ENCODE data around the gene ADSS1.
A peak's percentile ranks its signal among the peaks of the same experiment; 100 is the strongest.

The ADSS1 gene

DNA sequence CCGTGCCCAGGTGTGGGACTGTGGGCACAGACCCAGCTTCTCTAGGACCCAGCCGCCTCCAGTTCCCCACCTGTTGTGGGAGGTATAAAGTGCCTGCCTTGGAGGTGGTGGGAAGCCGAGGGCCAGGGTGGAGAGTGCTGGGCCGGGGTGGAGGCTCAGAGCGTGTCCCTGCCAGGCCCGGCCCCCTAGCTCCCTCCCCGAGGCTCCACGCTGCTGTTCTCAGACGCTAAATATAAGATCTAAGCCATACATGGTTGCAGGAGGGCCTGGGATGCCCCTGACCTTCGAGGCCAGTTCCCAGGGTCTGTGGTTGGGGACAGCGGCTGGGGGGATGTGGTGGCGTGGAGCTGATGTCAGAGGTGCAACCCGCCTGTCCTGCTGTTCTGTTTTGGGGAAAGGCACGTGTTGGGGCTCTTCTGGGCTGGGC lies 23.8 kb upstream of the ADSS1 start:
- DNase-seq = no peak

GRCh38 chr14:104700747-104701217 lies 23.2 kb upstream of the ADSS1 start:
- peak; percentile 94 for DNase-seq

DNA sequence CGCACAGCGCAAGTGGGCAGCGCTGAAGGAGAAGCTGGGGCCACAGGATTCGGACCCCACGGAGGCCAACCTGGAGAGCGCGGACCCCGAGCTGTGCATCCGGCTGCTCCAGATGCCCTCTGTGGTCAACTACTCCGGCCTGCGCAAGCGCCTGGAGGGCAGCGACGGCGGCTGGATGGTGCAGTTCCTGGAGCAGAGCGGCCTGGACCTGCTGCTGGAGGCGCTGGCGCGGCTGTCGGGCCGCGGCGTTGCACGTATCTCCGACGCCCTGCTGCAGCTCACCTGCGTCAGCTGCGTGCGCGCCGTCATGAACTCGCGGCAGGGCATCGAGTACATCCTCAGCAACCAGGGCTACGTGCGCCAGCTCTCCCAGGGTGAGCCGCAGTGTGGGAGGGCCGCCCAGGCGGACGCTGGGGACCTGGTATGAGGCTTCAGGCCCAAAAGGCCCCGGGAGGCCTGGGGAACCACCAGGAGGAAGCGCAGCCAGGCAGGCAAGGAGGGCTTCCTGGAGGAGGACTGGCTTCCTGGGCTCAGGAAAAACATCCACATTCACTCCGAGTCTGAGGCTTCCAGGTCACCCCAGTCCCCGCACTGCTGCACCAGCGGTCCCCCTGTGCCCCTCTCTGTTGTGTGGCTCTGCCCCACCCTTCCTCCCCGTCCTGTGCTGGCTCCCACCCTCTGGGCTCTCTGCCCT lies 22.5 kb upstream of the ADSS1 start:
- DNase-seq = no peak

GRCh38 chr14:104702106-104702505 lies 21.9 kb upstream of the ADSS1 start:
- no peak for DNase-seq

DNA sequence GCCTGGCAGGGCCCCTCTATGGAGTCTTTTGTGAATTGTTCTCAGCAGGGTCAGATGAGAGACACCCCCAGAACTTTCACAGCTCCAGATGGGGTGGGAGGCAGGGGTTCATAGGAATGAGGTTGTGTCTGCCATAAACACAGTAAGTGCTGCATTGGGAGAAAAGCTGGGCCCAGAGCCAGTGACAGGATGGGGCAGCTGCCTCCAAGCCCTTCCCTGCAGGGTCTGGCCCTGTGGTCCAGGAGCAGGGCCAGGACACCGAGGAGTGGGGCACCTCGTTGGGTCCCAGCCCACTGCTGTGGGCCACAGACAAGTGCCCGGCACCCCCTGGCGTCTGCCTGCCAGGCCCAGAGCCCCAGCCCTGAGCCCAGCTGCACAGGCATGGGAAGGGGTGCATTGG lies 21.4 kb upstream of the ADSS1 start:
- no peak for DNase-seq

GRCh38 chr14:104703269-104703668 lies 20.8 kb upstream of the ADSS1 start:
- no peak for DNase-seq

GRCh38 chr14:104704252-104704651 lies 19.8 kb upstream of the ADSS1 start:
- no peak for DNase-seq

- no peak for DNase-seq
Observed at GRCh38 chr14:104705340-104706047, 18.5 kb upstream of the ADSS1 start.

DNA sequence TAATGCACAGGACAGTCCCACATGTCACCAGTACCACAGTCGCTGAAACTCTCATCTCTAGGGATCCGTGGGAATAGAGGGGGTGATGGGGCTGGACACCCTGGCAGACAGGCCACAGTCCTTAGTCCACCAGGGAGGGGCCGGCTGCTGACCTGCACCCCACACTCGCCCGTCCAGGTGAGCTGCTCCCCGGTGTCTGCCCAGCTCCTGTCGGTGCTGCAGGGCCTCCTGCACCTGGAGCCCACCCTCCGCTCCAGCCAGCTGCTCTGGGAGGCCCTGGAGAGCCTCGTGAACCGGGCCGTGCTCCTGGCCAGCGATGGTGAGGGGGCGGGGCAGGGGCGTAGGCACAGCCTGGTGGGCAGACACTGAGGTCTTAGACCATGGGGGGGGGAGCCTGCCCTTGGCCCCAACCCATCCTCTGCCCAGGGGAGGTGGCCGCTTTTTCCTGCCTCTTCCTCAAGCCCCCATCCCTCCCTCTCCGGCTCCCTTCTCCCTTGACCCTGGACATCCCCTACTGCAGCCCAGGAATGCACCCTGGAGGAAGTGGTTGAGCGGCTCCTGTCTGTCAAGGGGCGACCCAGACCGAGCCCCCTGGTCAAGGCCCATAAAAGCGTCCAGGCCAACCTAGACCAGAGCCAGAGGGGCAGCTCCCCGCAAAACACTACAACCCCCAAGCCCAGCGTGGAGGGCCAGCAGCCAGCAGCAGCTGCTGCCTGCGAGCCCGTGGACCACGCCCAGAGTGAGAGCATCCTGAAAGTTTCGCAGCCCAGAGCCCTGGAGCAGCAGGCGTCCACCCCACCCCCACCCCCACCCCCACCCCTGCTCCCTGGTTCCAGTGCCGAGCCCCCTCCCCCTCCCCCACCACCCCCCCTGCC lies 17.1 kb upstream of the ADSS1 start:
- no peak for DNase-seq

DNA sequence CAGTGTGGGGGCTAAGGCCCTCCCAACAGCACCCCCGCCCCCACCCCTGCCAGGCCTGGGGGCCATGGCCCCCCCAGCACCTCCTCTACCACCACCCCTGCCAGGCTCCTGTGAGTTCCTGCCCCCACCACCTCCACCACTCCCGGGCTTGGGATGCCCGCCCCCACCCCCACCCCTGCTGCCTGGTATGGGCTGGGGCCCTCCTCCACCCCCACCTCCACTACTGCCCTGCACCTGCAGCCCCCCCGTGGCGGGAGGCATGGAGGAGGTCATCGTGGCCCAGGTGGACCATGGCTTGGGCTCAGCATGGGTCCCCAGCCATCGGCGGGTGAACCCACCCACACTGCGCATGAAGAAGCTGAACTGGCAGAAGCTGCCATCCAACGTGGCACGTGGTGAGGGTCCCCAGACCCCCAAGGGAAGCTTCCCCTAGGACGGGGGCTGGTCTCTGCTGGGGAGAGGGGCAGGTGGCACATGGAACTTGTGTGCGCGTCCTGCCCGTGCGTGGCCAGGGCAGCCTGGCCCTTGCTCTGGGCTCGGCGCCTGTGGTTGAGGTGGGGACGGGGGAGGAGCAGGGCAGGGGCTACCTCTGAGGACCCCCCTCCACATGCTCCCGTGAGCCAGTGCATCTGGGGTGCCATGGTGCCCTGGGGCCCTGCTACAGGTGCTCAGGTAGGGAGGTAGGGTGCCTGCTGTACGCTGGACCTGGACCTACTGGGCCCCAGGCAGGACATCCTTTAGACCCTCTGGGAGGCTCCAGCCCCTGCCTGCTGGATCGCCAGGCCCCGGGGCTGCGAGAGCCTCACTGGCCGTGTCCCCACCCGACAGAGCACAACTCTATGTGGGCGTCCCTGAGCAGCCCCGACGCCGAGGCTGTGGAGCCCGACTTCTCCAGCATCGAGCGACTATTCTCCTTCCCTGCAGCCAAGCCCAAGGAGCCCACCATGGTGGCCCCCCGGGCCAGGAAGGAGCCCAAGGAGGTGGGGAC lies 16.1 kb upstream of the ADSS1 start:
- no peak for DNase-seq

- peak; percentile 76 for DNase-seq
Observed at GRCh38 chr14:104708606-104709268, 15.3 kb upstream of the ADSS1 start.

DNA sequence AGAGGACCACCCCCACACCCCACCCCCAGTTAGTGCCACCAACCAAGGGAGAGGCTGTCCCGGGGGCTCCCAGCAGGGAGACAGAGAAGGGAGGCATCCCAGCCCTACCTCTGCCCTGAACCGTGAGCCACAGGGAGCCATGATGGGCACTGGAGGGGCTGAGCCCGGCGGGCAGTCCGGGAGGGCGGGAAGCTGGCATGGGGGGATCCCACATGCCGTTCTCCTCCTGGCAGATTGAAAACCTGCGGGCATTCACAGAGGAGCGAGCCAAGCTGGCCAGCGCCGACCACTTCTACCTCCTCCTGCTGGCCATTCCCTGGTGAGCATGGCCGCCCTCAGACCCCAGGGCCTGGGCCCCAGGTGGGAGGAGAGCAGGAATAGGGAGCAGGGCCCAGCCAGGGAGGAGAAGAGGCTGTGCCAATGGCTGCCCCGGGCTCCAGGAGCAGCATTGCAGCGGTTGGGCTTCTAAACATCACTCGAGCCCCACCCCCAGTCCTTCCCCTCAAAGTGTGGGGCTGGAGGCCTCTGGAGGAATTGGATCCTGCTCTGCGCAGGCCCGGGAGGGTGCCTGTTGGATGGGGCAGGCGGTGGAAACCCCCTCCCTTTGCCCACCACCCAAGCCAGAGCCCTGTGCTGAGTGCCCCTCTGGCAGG lies 14.5 kb upstream of the ADSS1 start:
- DNase-seq = no peak

DNA sequence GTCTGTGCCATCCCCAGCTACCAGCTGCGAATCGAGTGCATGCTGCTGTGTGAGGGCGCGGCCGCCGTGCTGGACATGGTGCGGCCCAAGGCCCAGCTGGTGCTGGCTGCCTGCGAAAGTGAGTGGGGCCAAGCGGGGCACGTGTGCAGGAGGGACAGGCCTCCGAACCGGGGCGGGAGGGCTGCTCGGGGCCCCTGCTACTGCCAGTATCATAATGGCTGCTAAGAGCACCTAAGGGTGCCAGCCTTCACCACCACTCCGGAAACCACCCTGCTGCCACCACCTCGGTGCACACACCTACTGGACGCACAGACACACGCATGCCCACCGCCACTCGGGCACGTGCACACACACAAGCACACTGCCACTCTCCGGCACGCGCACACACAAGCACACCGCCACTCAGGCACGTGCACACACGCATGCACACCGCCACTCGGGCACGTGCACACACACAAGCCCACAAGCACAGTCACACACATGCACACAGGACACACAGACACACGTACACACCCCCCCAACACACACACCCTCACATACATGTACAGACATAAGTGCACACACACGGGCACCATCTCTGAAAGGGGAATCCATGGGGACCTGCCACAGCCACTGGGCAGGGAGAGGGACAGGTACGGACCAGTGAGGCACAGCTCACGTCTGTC lies 13.8 kb upstream of the ADSS1 start:
- no peak for DNase-seq

- DNase-seq = no peak
Observed at GRCh38 chr14:104712881-104713734, 10.9 kb upstream of the ADSS1 start.

DNA sequence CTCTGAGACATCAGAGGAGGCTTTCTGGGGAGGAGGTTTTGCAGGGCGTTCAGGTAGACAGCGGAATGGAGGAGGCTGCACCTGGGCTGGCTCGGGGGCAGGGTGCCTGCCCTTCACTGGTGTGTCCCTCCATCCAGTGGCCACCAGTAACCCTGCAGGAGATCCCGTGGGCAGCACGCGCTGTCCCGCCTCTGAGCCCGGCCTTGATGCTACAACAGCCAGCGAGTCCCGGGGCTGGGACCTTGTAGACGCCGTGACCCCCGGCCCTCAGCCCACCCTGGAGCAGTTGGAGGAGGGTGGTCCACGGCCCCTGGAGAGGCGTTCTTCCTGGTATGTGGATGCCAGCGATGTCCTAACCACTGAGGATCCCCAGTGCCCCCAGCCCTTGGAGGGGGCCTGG lies 10.0 kb upstream of the ADSS1 start:
- no peak for DNase-seq

GRCh38 chr14:104714681-104715080 lies 9.3 kb upstream of the ADSS1 start:
- no peak for DNase-seq

DNA sequence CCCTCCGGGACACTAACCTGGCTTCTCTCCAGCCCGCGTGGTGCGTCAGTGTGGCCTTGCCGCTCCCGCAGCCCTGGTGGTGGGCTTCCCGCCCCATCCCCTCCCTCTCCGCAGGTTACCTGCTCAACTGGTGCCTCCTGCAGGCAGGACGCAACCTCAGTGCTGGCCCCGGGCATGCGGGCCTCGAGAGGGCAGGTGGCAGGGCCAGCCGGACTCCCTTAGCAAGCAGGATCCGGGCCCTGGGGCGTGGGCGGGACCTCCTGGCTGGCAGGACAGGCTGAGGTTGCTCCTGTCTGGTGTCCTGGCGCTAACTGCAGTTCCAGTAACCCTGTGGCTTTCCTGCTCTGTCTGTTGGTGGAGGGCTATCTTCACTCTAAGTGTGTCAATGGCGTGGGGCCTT lies 8.6 kb upstream of the ADSS1 start:
- DNase-seq = no peak

- no peak for DNase-seq
Observed at GRCh38 chr14:104715871-104716270, 8.2 kb upstream of the ADSS1 start.

DNA sequence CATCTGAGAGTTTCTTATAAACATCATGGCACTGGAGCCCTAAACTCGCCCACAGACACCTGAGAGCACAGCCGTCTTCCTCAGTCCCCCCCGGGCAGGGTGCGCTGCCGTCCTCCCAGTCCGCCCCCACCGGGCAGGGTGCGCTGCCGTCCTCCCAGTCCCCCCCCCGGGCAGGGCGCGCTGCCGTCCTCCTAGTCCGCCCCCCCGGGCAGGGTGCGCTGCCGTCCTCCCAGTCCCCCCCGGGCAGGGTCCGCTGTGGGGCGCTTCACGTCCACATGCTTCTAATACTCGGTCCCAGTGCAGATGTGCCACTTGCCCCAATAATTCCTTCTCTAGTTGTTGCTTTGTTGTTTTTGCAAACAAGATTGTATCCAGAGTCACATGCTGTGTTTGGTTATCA lies 6.9 kb upstream of the ADSS1 start:
- DNase-seq = no peak

DNA sequence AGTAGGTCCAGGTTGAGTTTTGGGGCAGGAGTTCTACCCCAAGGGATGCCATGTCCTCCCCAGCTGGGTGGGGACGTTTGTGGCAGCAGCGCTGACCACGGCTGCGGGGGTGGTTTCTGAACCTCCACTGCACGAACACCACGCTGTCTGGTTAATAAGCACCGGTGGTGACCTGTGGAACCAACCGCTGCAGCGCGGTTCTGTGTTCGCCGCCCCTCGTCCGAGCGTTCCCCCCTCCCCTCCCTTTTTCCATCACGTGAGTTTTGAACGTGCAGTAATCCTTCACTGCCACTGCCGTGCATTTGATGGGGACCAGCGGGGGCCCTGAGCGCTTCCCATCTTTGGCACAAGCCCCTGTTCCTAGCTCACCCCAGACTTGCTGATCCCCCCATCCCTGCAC lies 6.4 kb upstream of the ADSS1 start:
- DNase-seq = no peak
